A673 (cell line): ENCODE measurements around the gene PAOX.

Experiments
- EZH2 ChIP-seq: fragments of 200-600 bp; sonication (generic); IDR thresholded peaks from 2 replicates; pipeline ENCODE4 v1.6.1; 2017; ENCODE audit warnings: borderline replicate concordance, low read depth, mild to moderate bottlenecking, mixed read lengths, antibody characterized with exemption, low read length; ENCODE audit not compliant: poor library complexity, severe bottlenecking
- TF ChIP-seq, protein P1 (sequence below): fragments of 300-800, 200-600 bp; sonication (generic); conservative IDR thresholded peaks from 2 replicates; pipeline ENCODE4 v1.5.1; 2017; ENCODE audit warnings: low read depth, mild to moderate bottlenecking, antibody characterized with exemption, low read length, moderate library complexity, mixed read lengths

DNA sequence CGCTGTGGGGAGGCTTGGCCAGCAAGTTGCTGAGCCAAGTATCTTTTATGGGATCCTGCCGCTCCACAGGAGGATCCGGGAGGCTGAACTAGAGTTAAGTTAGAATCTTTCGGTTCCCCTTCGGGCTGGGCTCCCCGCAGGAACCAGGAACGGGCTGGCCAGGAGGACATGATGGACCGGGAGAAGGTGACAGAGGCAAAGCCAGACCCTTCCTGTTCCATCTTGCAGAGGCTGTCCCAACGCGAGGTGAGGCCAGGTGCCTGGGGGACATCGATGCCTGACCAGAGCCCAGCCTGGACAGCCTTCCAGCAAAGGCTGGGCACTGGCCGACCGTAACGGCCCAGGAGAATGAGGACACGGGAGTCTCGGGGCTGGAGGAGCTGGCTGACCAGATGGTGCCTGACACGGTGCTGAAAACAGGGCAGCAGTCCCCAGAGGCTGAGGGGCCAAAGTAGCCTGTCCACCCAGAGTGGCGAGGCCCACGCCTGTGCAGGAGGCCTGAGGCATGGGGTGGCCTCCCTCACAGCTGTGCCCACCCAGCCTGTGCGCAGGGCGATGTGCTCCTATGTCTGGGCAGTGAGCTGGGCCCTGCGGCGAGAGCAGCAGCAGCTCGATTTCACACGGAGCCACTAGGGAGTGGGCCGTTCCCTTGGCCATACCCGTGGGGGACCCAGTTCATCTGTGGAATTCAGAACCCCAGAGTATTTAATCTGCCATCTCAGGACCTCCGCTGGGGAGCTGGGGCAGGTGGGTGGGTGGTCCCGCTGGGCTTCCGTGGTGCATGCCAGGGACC lies 1.8 kb upstream of the PAOX start:
- TF ChIP-seq, protein P1, sequence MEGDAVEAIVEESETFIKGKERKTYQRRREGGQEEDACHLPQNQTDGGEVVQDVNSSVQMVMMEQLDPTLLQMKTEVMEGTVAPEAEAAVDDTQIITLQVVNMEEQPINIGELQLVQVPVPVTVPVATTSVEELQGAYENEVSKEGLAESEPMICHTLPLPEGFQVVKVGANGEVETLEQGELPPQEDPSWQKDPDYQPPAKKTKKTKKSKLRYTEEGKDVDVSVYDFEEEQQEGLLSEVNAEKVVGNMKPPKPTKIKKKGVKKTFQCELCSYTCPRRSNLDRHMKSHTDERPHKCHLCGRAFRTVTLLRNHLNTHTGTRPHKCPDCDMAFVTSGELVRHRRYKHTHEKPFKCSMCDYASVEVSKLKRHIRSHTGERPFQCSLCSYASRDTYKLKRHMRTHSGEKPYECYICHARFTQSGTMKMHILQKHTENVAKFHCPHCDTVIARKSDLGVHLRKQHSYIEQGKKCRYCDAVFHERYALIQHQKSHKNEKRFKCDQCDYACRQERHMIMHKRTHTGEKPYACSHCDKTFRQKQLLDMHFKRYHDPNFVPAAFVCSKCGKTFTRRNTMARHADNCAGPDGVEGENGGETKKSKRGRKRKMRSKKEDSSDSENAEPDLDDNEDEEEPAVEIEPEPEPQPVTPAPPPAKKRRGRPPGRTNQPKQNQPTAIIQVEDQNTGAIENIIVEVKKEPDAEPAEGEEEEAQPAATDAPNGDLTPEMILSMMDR, result no peak
- no peak for TF ChIP-seq EZH2
